Left lung (tissue), 10 donors: ENCODE data around the gene DIP2C. TPM values are rescaled to one million over a fixed set of nuclear protein-coding genes. Genes with fewer than 3 reads are reported as not detected.

Experiments used
- ATAC-seq: fragments of 200-7000 bp; cut with Tn5 transposase; one replicate; pipeline ENCODE4 v1.9.1; 2020; ENCODE audit warnings: moderate library complexity
- DNase-seq, 4 donors: peaks; one replicate each; pipeline ENCODE4 v3.0.0-alpha.2; 2013 to 2020
- H3K27ac ChIP-seq, 2 donors: fragments of 200-600 bp; sonication (generic) in 1 of 2; one replicate each; pipeline versions ENCODE4 v1.5.0 to v1.8.0; 2020 to 2021
- H3K27me3 ChIP-seq, 2 donors: fragments of 200-600 bp; sonication (generic) in 1 of 2; one replicate each; pipeline versions ENCODE4 v1.5.0 to v1.8.0; 2020 to 2021
- H3K36me3 ChIP-seq, 2 donors: fragments of 200-600 bp; sonication (generic) in 1 of 2; one replicate each; pipeline versions ENCODE4 v1.5.0 to v1.8.0; 2020 to 2021
- H3K4me1 ChIP-seq, 2 donors: fragments of 200-600 bp; one replicate each; pipeline ENCODE4 v1.8.0; 2021
- H3K4me3 ChIP-seq, 2 donors: fragments of 200-600 bp; sonication (generic) in 1 of 2; one replicate each; pipeline versions ENCODE4 v1.5.0 to v1.8.0; 2020 to 2021; ENCODE audit warnings: mild to moderate bottlenecking in 1 of 2
- H3K9me3 ChIP-seq, 2 donors: fragments of 200-600 bp; sonication (generic) in 1 of 2; one replicate each; pipeline versions ENCODE4 v1.5.0 to v1.8.0; 2020 to 2021
- intact Hi-C, 2 donors: fragments of 100-400 bp; cut with DNase I; formaldehyde crosslinking; loops; one replicate each; pipeline versions ENCODE4 v1.11.2 to v1.14.2; 2022
- polyA plus RNA-seq, 6 donors: library from polyadenylated mRNA; unstranded; fragments of 120-200 nt; gene quantifications; one replicate each; pipeline ENCODE4 v1.2.1, GENCODE V29; 2013; ENCODE audit not compliant: insufficient read length in 6 of 6
- total RNA-seq, 2 donors: library from RNA; stranded (reverse); fragmentation: NEBNext Ultra II Directional; extraction: Animal tissue kit (Norgen Biotek cat#: 25700); gene quantifications; one replicate each; pipeline ENCODE4 v1.2.1, GENCODE V29; 2021
- TF ChIP-seq, protein P1 (sequence below), 2 donors: fragments of 200-600 bp; sonication (generic) in 1 of 2; IDR thresholded peaks; one replicate each; pipeline versions ENCODE4 v1.5.0 to v1.8.0; 2021; ENCODE audit warnings: antibody characterized with exemption in 2 of 2
- donor health status: DM: no; HTN: yes; CAD: no.
- donor health status: DM: no; HTN: no; CAD: no.

The DIP2C gene
- total and polyA plus RNA-seq, 8 donors: 10.5 to 22.5 (median 19.5) TPM

DNA sequence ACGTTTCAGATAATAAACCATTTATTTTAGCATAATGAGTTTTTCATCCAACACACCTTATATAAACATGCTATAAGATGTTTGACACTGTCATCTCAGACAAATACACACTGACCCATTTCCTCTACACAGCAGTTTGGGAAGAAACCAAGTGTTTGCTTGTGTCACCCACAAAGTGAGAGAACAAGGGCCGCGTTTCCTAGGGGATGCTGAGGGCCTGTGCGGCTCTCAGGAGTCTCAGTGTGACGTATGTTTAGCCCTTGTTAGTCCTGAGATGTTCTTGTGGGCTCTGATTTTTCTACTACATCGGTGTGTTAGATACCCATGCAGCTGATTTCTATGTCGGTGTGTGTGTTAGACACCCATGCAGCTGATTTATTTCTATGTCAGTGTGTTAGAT, 266.3 kb downstream of the DIP2C start:
- Histone ChIP-seq H3K4me1 (no peaks in the 10 kb centered on the region), H3K4me3 (no peak overlapping the region), H3K27ac (no peak overlapping the region), H3K36me3 (peaks cover 0 to 4% of the 10 kb centered on the region in 2 donors), H3K27me3 (no peaks in the 10 kb centered on the region), H3K9me3 (no peaks in the 10 kb centered on the region)
- peak; percentile 43 for ATAC-seq
- DNase-seq: no peak
- intact Hi-C loops: no loop called here
- TF ChIP-seq, protein P1, sequence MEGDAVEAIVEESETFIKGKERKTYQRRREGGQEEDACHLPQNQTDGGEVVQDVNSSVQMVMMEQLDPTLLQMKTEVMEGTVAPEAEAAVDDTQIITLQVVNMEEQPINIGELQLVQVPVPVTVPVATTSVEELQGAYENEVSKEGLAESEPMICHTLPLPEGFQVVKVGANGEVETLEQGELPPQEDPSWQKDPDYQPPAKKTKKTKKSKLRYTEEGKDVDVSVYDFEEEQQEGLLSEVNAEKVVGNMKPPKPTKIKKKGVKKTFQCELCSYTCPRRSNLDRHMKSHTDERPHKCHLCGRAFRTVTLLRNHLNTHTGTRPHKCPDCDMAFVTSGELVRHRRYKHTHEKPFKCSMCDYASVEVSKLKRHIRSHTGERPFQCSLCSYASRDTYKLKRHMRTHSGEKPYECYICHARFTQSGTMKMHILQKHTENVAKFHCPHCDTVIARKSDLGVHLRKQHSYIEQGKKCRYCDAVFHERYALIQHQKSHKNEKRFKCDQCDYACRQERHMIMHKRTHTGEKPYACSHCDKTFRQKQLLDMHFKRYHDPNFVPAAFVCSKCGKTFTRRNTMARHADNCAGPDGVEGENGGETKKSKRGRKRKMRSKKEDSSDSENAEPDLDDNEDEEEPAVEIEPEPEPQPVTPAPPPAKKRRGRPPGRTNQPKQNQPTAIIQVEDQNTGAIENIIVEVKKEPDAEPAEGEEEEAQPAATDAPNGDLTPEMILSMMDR (IDR thresholded peaks at IDR 0.05): no peak

GRCh38 chr10:422675-423074, 266.8 kb downstream of the DIP2C start:
- Histone ChIP-seq H3K27ac (no peak overlapping the region), H3K27me3 (no peaks in the 10 kb centered on the region), H3K36me3 (peaks cover 0 to 4% of the 10 kb centered on the region in 2 donors), H3K9me3 (no peaks in the 10 kb centered on the region), H3K4me1 (no peaks in the 10 kb centered on the region), H3K4me3 (no peak overlapping the region)
- DNase-seq (no peak), ATAC-seq (no peak)
- TF ChIP-seq, protein P1 (IDR thresholded peaks at IDR 0.05): no peak
- intact Hi-C loops: no loop called here

- H3K27ac ChIP-seq: no peak overlapping the region
- no peak for ATAC-seq
- no peak for DNase-seq
These were observed 267.2 kb downstream of the DIP2C start for GRCh38 chr10:422241-422640.

DNA sequence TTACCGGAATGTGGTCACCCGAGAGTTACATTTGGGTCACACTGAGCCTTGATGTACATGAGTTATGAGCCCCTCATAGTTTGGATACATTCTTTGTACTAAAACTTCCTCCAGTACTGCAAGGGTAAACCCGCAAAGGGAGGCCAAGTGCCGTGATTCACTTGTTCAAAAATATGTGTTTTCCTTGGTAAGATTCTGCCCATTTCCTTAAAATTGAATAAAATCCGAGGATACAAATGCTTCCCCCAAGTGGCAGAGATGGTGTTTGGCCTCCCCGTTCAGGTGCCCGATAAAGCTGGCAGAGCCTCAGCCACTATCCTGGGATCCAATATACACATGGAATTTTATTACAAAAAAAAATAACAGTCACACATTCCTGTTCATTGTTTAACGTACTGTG, 268.3 kb downstream of the DIP2C start:
- Histone ChIP-seq H3K4me1 (no peaks in the 10 kb centered on the region), H3K4me3 (no peak overlapping the region), H3K36me3 (peaks cover 0 to 4% of the 10 kb centered on the region in 2 donors), H3K27me3 (no peaks in the 10 kb centered on the region), H3K27ac (no peak overlapping the region), H3K9me3 (no peaks in the 10 kb centered on the region)
- TF ChIP-seq, protein P1 (IDR thresholded peaks at IDR 0.05): no peak
- DNase-seq: no peak
- intact Hi-C loops: no loop called here
- no peak for ATAC-seq

More at GRCh38 chr10:422241-422640, 267.2 kb downstream of the DIP2C start:
- peaks cover 0 to 4% of the 10 kb centered on the region in 2 donors for H3K36me3 ChIP-seq
- TF ChIP-seq, protein P1 (IDR thresholded peaks at IDR 0.05): no peak
- no peaks in the 10 kb centered on the region for H3K4me1 ChIP-seq
- H3K27me3 ChIP-seq: no peaks in the 10 kb centered on the region
- H3K4me3 ChIP-seq: no peak overlapping the region
- intact Hi-C loops: no loop called here
- H3K9me3 ChIP-seq: no peaks in the 10 kb centered on the region

GRCh38 chr10:420154-421121, 269.0 kb downstream of the DIP2C start:
- TF ChIP-seq, protein P1 (IDR thresholded peaks at IDR 0.05): no peak
- Histone ChIP-seq H3K9me3 (no peaks in the 10 kb centered on the region), H3K4me3 (no peak overlapping the region), H3K27me3 (no peaks in the 10 kb centered on the region), H3K27ac (no peak overlapping the region), H3K36me3 (peaks cover 0 to 4% of the 10 kb centered on the region in 2 donors), H3K4me1 (no peaks in the 10 kb centered on the region)
- DNase-seq (no peak), ATAC-seq (no peak)
- intact Hi-C loops: no loop called here
